Mesothelial cell of epicardium (in vitro differentiated cells): ENCODE measurements around the gene IGF2. TPM values are rescaled to one million over a fixed set of nuclear protein-coding genes. Genes with fewer than 3 reads are reported as not detected.
"Not testable (repeated sequence)": the region's sequence is repeated elsewhere in the genome, so short reads cannot be mapped to it uniquely, and the experiment has no call there.

Experiments used
- DNase-seq, 2 experiments: peaks; one replicate each; pipeline ENCODE4 v3.0.0; 2021; ENCODE audit warnings: low spot score in 2 of 2; ENCODE audit not compliant: unreplicated experiment in 2 of 2
- H3K27ac Mint-ChIP-seq: 2 replicates; pipeline ENCODE4 v1.8.0; 2021; ENCODE audit warnings: mixed read lengths
- H3K27me3 Mint-ChIP-seq: 2 replicates; pipeline ENCODE4 v1.8.0; 2021; ENCODE audit warnings: low read depth, mixed read lengths
- H3K36me3 Mint-ChIP-seq: 2 replicates; pipeline ENCODE4 v1.8.0; 2021; ENCODE audit warnings: mixed read lengths
- H3K4me1 Mint-ChIP-seq: 2 replicates; pipeline ENCODE4 v1.8.0; 2021; ENCODE audit warnings: mixed read lengths
- H3K4me3 Mint-ChIP-seq: 2 replicates; pipeline ENCODE4 v1.8.0; 2021; ENCODE audit warnings: mild to moderate bottlenecking, moderate library complexity, mixed read lengths
- H3K9me3 Mint-ChIP-seq: 2 replicates; pipeline ENCODE4 v1.8.0; 2021; ENCODE audit warnings: mixed read lengths
- CTCF ChIP-seq: fragments of 200-600 bp; sonication (generic); IDR thresholded peaks from one replicate; pipeline ENCODE4 v1.5.0; 2021; ENCODE audit warnings: antibody characterized with exemption; ENCODE audit not compliant: unreplicated experiment
- total RNA-seq: library from RNA; stranded (reverse); gene quantifications from 3 replicates; pipeline ENCODE4 v1.2.1, GENCODE V29; 2021

IGF2 gene
- total RNA-seq, 1 donor from 2014 or later, result 3,009 TPM

- Mint-ChIP-seq H3K9me3 (no peaks in the 10 kb centered on the region), H3K27me3 (peaks cover 34% of the 10 kb centered on the region), H3K4me1 (peaks cover 12% of the 10 kb centered on the region), H3K4me3 (no peak overlapping the region), H3K27ac (peak overlapping the region; percentile 51), H3K36me3 (peaks cover 5% of the 10 kb centered on the region)
- TF ChIP-seq CTCF, result no peak
- peak in 1 of 2 experiments; percentile 8 for DNase-seq
These were observed 9.9 kb downstream of the IGF2 start for GRCh38 chr11:2129308-2129698.

GRCh38 chr11:2128511-2129307, 10.5 kb downstream of the IGF2 start:
- Mint-ChIP-seq H3K4me1 (peaks cover 11% of the 10 kb centered on the region), H3K9me3 (no peaks in the 10 kb centered on the region), H3K4me3 (no peak overlapping the region), H3K36me3 (peaks cover 5% of the 10 kb centered on the region), H3K27ac (peak overlapping the region; percentile 51), H3K27me3 (peaks cover 30% of the 10 kb centered on the region)
- no peak for TF ChIP-seq CTCF
- no peak for DNase-seq

- TF ChIP-seq CTCF, result no peak
- no peak overlapping the region for H3K4me3 Mint-ChIP-seq
- peaks cover 5% of the 10 kb centered on the region for H3K36me3 Mint-ChIP-seq
- H3K4me1 Mint-ChIP-seq, result peaks cover 11% of the 10 kb centered on the region
- no peaks in the 10 kb centered on the region for H3K9me3 Mint-ChIP-seq
- peak overlapping the region; percentile 43 for H3K27ac Mint-ChIP-seq
- peak in 1 of 2 experiments; percentile 17 for DNase-seq
- peaks cover 24% of the 10 kb centered on the region for H3K27me3 Mint-ChIP-seq
These were observed 11.1 kb downstream of the IGF2 start for GRCh38 chr11:2128130-2128510.

- TF ChIP-seq CTCF, result no peak
- peak overlapping the region; percentile 73 for H3K27ac Mint-ChIP-seq
- H3K4me3 Mint-ChIP-seq, result no peak overlapping the region
- no peak for DNase-seq
- peaks cover 5% of the 10 kb centered on the region for H3K36me3 Mint-ChIP-seq
- peaks cover 11% of the 10 kb centered on the region for H3K4me1 Mint-ChIP-seq
- H3K27me3 Mint-ChIP-seq, result peaks cover 19% of the 10 kb centered on the region
- H3K9me3 Mint-ChIP-seq, result no peaks in the 10 kb centered on the region
These were observed 11.6 kb downstream of the IGF2 start for GRCh38 chr11:2127482-2128129.

- Mint-ChIP-seq H3K27me3 (peaks cover 10% of the 10 kb centered on the region), H3K9me3 (no peaks in the 10 kb centered on the region), H3K4me1 (peaks cover 14% of the 10 kb centered on the region), H3K36me3 (peaks cover 5% of the 10 kb centered on the region), H3K4me3 (no peak overlapping the region), H3K27ac (no peak overlapping the region)
- no peak for TF ChIP-seq CTCF
- DNase-seq, result no peak
These were observed 12.6 kb downstream of the IGF2 start for GRCh38 chr11:2126520-2127085.

GRCh38 chr11:2124736-2125484, 14.3 kb downstream of the IGF2 start:
- H3K27ac Mint-ChIP-seq, DNase-seq, H3K36me3 Mint-ChIP-seq, H3K27me3 Mint-ChIP-seq, H3K9me3 Mint-ChIP-seq, H3K4me3 Mint-ChIP-seq: not testable (repeated sequence)
- H3K4me1 Mint-ChIP-seq, result peaks cover 28% of the 10 kb centered on the region
